ENCODE measurements around the gene TTN. TPM values are rescaled to one million over a fixed set of nuclear protein-coding genes. Genes with fewer than 3 reads are reported as not detected.

TTN gene
- total RNA-seq, 2 donors from 2014 or later = 26.5 to 94.6 TPM

- intact Hi-C loops (cut with DNase I) = no loop called here
- WGBS, 2 donors = 83 to 88% methylated on average over 7 of the region's 7 CpGs
- H3K4me1 ChIP-seq = no peaks in the 10 kb centered on the region
- no peaks in the 10 kb centered on the region for H3K9me3 ChIP-seq
- no peak overlapping the region for H3K4me3 ChIP-seq
- no peak for ATAC-seq
- no peak for TF ChIP-seq POLR2A (IDR thresholded peaks at IDR 0.05)
- TF ChIP-seq CTCF (IDR thresholded peaks at IDR 0.05) = no peak
- DNase-seq = no peak
- no peaks in the 10 kb centered on the region for H3K36me3 ChIP-seq (replicated peaks in 1 of 2; ENCODE audit: insufficient read depth in 1 of 2, low read depth in 2 of 2)
- no peaks in the 10 kb centered on the region for H3K27me3 ChIP-seq
- H3K27ac ChIP-seq = no peak overlapping the region
These were observed 50.9 kb downstream of the TTN start for GRCh38 chr2:178756343-178756742.

- Histone ChIP-seq H3K4me1 (no peaks in the 10 kb centered on the region), H3K27ac (no peak overlapping the region), H3K9me3 (no peaks in the 10 kb centered on the region), H3K36me3 (replicated peaks in 1 of 2; ENCODE audit: insufficient read depth in 1 of 2, low read depth in 2 of 2) (no peaks in the 10 kb centered on the region), H3K27me3 (no peaks in the 10 kb centered on the region), H3K4me3 (no peak overlapping the region)
- DNase-seq (no peak), ATAC-seq (no peak)
- TF ChIP-seq CTCF (IDR thresholded peaks at IDR 0.05) (no peak), POLR2A (IDR thresholded peaks at IDR 0.05) (no peak)
- intact Hi-C loops (cut with DNase I) = no loop called here
These were observed 59.5 kb downstream of the TTN start for GRCh38 chr2:178747767-178748166.

- peak; percentile 66 for ATAC-seq
- TF ChIP-seq CTCF (IDR thresholded peaks at IDR 0.05) (no peak), POLR2A (IDR thresholded peaks at IDR 0.05) (no peak)
These were observed 72.7 kb downstream of the TTN start for GRCh38 chr2:178734518-178734917.

GRCh38 chr2:178733975-178734374, 73.2 kb downstream of the TTN start:
- Histone ChIP-seq H3K27ac (peak overlapping the region in 2 of 4 donors; percentile 31 to 37), H3K36me3 (replicated peaks in 1 of 2; ENCODE audit: insufficient read depth in 1 of 2, low read depth in 2 of 2) (peaks cover 0 to 2% of the 10 kb centered on the region in 2 donors), H3K4me1 (peaks cover 19% of the 10 kb centered on the region), H3K4me3 (no peak overlapping the region), H3K27me3 (no peaks in the 10 kb centered on the region), H3K9me3 (no peaks in the 10 kb centered on the region)
- no peak for DNase-seq
- 43 to 53% methylated on average over 2 of the region's 2 CpGs for WGBS, 2 donors
- peak; percentile 77 for ATAC-seq
- intact Hi-C loops (cut with DNase I) = no loop called here
- TF ChIP-seq CTCF (IDR thresholded peaks at IDR 0.05) (no peak), POLR2A (IDR thresholded peaks at IDR 0.05) (no peak)

More at GRCh38 chr2:178734518-178734917, 72.7 kb downstream of the TTN start:
- DNase-seq = peak in 2 of 4 donors; percentile 3 to 6
- Histone ChIP-seq H3K9me3 (no peaks in the 10 kb centered on the region), H3K4me3 (no peak overlapping the region), H3K27ac (peak overlapping the region in 2 of 4 donors; percentile 31 to 37), H3K36me3 (replicated peaks in 1 of 2; ENCODE audit: insufficient read depth in 1 of 2, low read depth in 2 of 2) (peaks cover 0 to 2% of the 10 kb centered on the region in 2 donors), H3K4me1 (peaks cover 19% of the 10 kb centered on the region), H3K27me3 (no peaks in the 10 kb centered on the region)
- intact Hi-C loops (cut with DNase I) = no loop called here
- WGBS, 2 donors = 55 to 60% methylated on average over 4 of the region's 4 CpGs

GRCh38 chr2:178732913-178733312, 74.3 kb downstream of the TTN start:
- TF ChIP-seq CTCF (IDR thresholded peaks at IDR 0.05) (no peak), POLR2A (IDR thresholded peaks at IDR 0.05) (no peak)
- intact Hi-C loops (cut with DNase I) = no loop called here
- H3K4me3 ChIP-seq = no peak overlapping the region
- H3K4me1 ChIP-seq = peaks cover 19% of the 10 kb centered on the region
- ATAC-seq = no peak
- no peaks in the 10 kb centered on the region for H3K27me3 ChIP-seq
- no peak overlapping the region for H3K27ac ChIP-seq
- H3K9me3 ChIP-seq = no peaks in the 10 kb centered on the region
- peaks cover 0 to 2% of the 10 kb centered on the region in 2 donors for H3K36me3 ChIP-seq (replicated peaks in 1 of 2; ENCODE audit: insufficient read depth in 1 of 2, low read depth in 2 of 2)
- WGBS, 2 donors = 95 to 96% methylated on average over 3 of the region's 3 CpGs
- no peak for DNase-seq
